HL-60 (cell line): ENCODE results near the gene DEGS2.
A peak's percentile ranks its signal among the peaks of the same experiment; 100 is the strongest.

Source experiments
- DNase-seq, 2 experiments: peaks; one replicate each; pipeline ENCODE4 v3.0.0-alpha.2; 2010 to 2020; ENCODE audit warnings: low read depth in 1 of 2, low spot score in 1 of 2
- H3K27ac ChIP-seq: fragments of 250-450 bp; sonication (Bioruptor Pico); replicated peaks from 2 replicates; pipeline ENCODE4 v1.5.1; 2020; ENCODE audit warnings: mild to moderate bottlenecking, moderate library complexity
- H3K27me3 ChIP-seq: fragments of 250-450 bp; sonication (Bioruptor Pico); 2 replicates; pipeline ENCODE4 v1.5.1; 2021; ENCODE audit warnings: mild to moderate bottlenecking, moderate library complexity; ENCODE audit not compliant: insufficient read depth, poor library complexity, severe bottlenecking
- H3K4me3 ChIP-seq: replicated peaks from 2 replicates; pipeline ENCODE4 v1.5.1; 2011; ENCODE audit warnings: mild to moderate bottlenecking, control low read depth, low read length; ENCODE audit not compliant: insufficient read depth
- CTCF ChIP-seq: IDR thresholded peaks from one replicate; pipeline ENCODE4 v1.5.1; 2011; ENCODE audit warnings: low read length, control low read depth, inconsistent platforms; ENCODE audit not compliant: insufficient read depth
- GABPA ChIP-seq: IDR thresholded peaks from 2 replicates; pipeline ENCODE4 v1.6.1; 2012; ENCODE audit warnings: low read depth
- POLR2AphosphoS5 ChIP-seq: IDR thresholded peaks from 2 replicates; pipeline ENCODE4 v1.6.1; 2012; ENCODE audit warnings: low read depth
- REST ChIP-seq: IDR thresholded peaks from 2 replicates; pipeline ENCODE4 v1.6.1; 2012; ENCODE audit warnings: low read depth; ENCODE audit not compliant: insufficient replicate concordance
- SPI1 ChIP-seq: IDR thresholded peaks from 2 replicates; pipeline ENCODE4 v1.6.1; 2012; ENCODE audit warnings: low read depth, mild to moderate bottlenecking, borderline replicate concordance

The DEGS2 gene

GRCh38 chr14:100156776-100157175, 2.7 kb downstream of the DEGS2 start:
- no peak overlapping the region for H3K27ac ChIP-seq
- no peak for DNase-seq
- H3K27me3 ChIP-seq: peaks cover 14% of the 10 kb centered on the region
- TF ChIP-seq SPI1 (no peak), CTCF (no peak), POLR2AphosphoS5 (no peak), GABPA (no peak), REST (no peak)
- no peak overlapping the region for H3K4me3 ChIP-seq

- H3K4me3 ChIP-seq: no peak overlapping the region
- H3K27ac ChIP-seq: no peak overlapping the region
- TF ChIP-seq GABPA: no peak
- TF ChIP-seq SPI1: no peak
- TF ChIP-seq REST: no peak
- no peak for TF ChIP-seq CTCF
- TF ChIP-seq POLR2AphosphoS5: no peak
- DNase-seq: no peak
- peaks cover 14% of the 10 kb centered on the region for H3K27me3 ChIP-seq
Measured at GRCh38 chr14:100155756-100156616, 3.5 kb downstream of the DEGS2 start.

GRCh38 chr14:100155049-100155621, 4.3 kb downstream of the DEGS2 start:
- H3K4me3 ChIP-seq: no peak overlapping the region
- TF ChIP-seq SPI1 (no peak), GABPA (no peak), POLR2AphosphoS5 (no peak), REST (no peak), CTCF (peak; percentile 71)
- H3K27ac ChIP-seq: no peak overlapping the region
- peaks cover 11% of the 10 kb centered on the region for H3K27me3 ChIP-seq
- DNase-seq: peak in 1 of 2 experiments; percentile 43
